Naive B cell (primary cell): Measurements from ENCODE around the gene ARHGAP32. TPM values are rescaled to one million over a fixed set of nuclear protein-coding genes. Genes with fewer than 3 reads are reported as not detected.

Experiments
- ATAC-seq, 2 donors: fragments of 150-1000 bp; cut with Tn5 transposase; 2 replicates each; pipeline ENCODE4 v1.10.0; 2021; ENCODE audit warnings: low read depth in 2 of 2, mild to moderate bottlenecking in 2 of 2, moderate library complexity in 2 of 2
- DNase-seq: peaks from one replicate; pipeline ENCODE4 v3.0.0; 2022
- H3K27ac Mint-ChIP-seq, 6 donors: one replicate each; pipeline ENCODE4 v1.8.0; 2020 to 2022; ENCODE audit warnings: mild to moderate bottlenecking in 6 of 6, mixed read lengths in 6 of 6, moderate library complexity in 5 of 6, inconsistent platforms in 2 of 6
- H3K27me3 Mint-ChIP-seq, 3 donors: one replicate each; pipeline ENCODE4 v1.8.0; 2021 to 2022; ENCODE audit warnings: mixed read lengths in 3 of 3, mild to moderate bottlenecking in 1 of 3
- H3K36me3 Mint-ChIP-seq, 2 donors: one replicate each; pipeline ENCODE4 v1.8.0; 2020 to 2022; ENCODE audit warnings: mixed read lengths in 2 of 2, inconsistent platforms in 1 of 2, mild to moderate bottlenecking in 1 of 2
- H3K4me1 Mint-ChIP-seq, 3 donors: one replicate each; pipeline ENCODE4 v1.8.0; 2020 to 2022; ENCODE audit warnings: mixed read lengths in 3 of 3, inconsistent platforms in 1 of 3, mild to moderate bottlenecking in 1 of 3, moderate library complexity in 1 of 3
- H3K4me3 Mint-ChIP-seq, 8 donors: one replicate each; pipeline ENCODE4 v1.8.0; 2020 to 2022; ENCODE audit warnings: mild to moderate bottlenecking in 8 of 8, mixed read lengths in 8 of 8, moderate library complexity in 8 of 8, inconsistent platforms in 2 of 8
- H3K9me3 Mint-ChIP-seq, 7 donors: one replicate each; pipeline ENCODE4 v1.8.0; 2020 to 2022; ENCODE audit warnings: mixed read lengths in 7 of 7, mild to moderate bottlenecking in 5 of 7, inconsistent platforms in 2 of 7, moderate library complexity in 1 of 7
- polyA plus RNA-seq, 6 donors: library from polyadenylated mRNA; unstranded; fragments of 300-500 nt; fragmentation: Illumina TruSeq; gene quantifications; one replicate each; pipeline ENCODE4 v1.2.3, GENCODE V29; 2021; ENCODE audit warnings: low read depth in 6 of 6

The ARHGAP32 gene
- polyA plus RNA-seq, 6 donors from 2014 or later: 0.91 to 5.0 (median 2.8) TPM

DNA sequence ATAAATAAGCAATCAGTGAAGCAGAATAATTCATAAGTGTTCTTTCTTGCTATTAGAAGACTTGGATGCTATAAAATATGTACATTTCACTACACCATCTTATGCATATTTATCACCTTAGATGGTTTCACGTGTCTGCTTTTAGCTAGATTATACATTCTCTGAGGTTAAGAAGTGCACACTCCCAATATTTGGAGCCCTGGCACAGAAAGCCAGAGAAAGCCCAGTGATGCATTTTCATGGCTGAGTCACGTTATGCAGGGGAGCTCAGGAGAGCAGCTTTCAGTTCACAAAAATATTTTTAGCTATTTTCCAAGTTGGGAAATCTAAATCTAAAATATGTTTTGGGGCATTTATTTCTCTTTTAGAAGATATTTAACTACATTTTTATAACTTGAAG is 244.4 kb downstream of the ARHGAP32 start:
- no peak overlapping the region for H3K4me3 Mint-ChIP-seq
- H3K9me3 Mint-ChIP-seq: no peaks in the 10 kb centered on the region
- ATAC-seq: no peak
- H3K27me3 Mint-ChIP-seq: peaks cover 48 to 58% (median 57%) of the 10 kb centered on the region in 3 donors
- H3K27ac Mint-ChIP-seq: no peak overlapping the region
- no peak for DNase-seq
- no peaks in the 10 kb centered on the region for H3K4me1 Mint-ChIP-seq
- H3K36me3 Mint-ChIP-seq: no peaks in the 10 kb centered on the region

DNA sequence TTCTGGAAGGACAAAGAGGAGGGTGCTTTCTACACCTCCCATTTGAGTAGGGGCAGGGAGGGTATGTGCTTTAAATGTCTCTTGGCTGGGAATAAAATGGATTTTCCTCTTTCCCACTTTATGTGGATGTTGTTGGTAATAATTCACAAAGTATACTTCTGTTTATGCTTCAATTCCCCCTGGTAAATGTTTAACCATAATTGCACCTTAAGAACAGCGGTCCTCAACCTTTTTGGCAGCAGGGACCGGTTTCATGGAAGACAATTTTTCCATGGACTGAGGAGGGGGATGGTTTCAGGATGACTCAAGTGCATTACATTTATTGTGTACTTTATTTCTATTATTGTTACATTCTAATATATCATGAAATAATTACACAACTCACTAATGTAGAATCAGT is 245.5 kb downstream of the ARHGAP32 start:
- H3K4me3 Mint-ChIP-seq: no peak overlapping the region
- no peak for DNase-seq
- H3K36me3 Mint-ChIP-seq: no peaks in the 10 kb centered on the region
- H3K9me3 Mint-ChIP-seq: no peaks in the 10 kb centered on the region
- no peaks in the 10 kb centered on the region for H3K4me1 Mint-ChIP-seq
- peaks cover 44 to 68% (median 67%) of the 10 kb centered on the region in 3 donors for H3K27me3 Mint-ChIP-seq
- no peak for ATAC-seq
- no peak overlapping the region for H3K27ac Mint-ChIP-seq

DNA sequence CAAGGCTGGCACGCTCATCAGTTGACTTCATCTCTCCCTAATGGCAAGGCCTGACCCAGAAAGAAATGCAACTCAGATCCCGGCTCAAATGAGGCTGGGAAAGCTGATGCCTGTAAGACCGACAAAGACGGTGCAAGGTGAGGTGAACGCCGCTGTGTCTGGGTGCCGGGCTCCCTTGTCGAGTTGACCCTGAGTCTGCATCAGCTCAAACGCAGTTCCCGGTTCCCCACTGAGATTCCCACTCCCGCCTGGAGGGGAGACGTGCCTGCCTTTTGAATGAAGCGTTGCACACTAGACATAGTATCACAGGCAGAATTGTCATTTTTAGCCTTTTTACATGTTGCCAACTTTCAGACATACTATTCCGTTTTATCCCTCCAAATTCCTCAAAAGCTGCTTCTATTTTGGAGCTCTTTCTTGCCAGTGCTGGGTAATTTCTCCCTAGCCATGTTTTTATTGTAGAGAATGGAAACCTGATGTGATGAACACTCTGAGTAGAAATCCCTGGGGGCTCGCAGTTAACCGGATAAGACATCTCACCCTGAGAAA is 248.6 kb downstream of the ARHGAP32 start:
- Mint-ChIP-seq H3K27me3 (peaks cover 41 to 76% (median 74%) of the 10 kb centered on the region in 3 donors), H3K27ac (no peak overlapping the region)

DNA sequence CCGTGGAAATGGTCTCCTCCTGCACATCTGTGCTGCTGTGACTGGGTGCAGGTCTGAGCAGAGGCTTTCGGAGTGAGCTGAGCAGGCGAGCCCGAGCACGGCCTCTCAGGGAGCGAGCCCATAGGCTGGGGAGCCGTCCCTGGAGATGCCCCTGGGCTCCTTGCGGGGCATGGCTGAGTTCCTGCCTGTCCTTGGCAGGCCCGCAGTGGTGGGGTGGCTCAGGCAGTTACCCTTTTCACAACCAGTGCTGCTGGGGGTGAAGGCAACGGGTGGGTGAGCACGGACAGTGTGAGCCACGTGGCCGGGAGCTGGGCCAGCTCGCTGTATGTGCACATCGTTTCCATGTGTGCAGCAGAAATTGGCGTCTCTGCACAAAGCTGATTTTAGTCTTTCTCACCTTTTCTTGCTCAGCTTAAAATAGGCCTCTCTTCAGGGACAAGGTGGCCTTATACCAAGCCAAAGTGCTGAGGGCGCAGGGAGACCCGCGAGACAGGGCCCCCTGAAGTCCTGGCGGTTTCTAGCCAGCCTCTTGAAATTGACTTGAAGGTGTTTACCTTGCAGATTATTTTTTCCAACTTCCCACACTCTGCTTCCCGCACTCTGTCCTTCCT is 249.2 kb downstream of the ARHGAP32 start, which contains the start of gene TP53AIP1:
Gene TP53AIP1 (minus strand): TSS at position 55 of the 611 bp plus-strand sequence. CDS start 5,053 bp downstream, outside the sequence.
- Mint-ChIP-seq H3K36me3 (no peaks in the 10 kb centered on the region), H3K9me3 (peaks cover 0 to 2% (median 0%) of the 10 kb centered on the region in 7 donors), H3K27ac (no peak within 1 kb of the TSS), H3K27me3 (peaks cover 38 to 74% (median 72%) of the 10 kb centered on the region in 3 donors), H3K4me3 (no peak within 1 kb of the TSS), H3K4me1 (no peaks in the 10 kb centered on the region)
- ATAC-seq (no peak), DNase-seq (no peak)

More for the DNA sequence above, 248.6 kb downstream of the ARHGAP32 start:
- DNase-seq (no peak), ATAC-seq (no peak)
- Mint-ChIP-seq H3K9me3 (peaks cover 0 to 2% (median 0%) of the 10 kb centered on the region in 7 donors), H3K36me3 (no peaks in the 10 kb centered on the region), H3K4me1 (no peaks in the 10 kb centered on the region), H3K4me3 (no peak overlapping the region)

DNA sequence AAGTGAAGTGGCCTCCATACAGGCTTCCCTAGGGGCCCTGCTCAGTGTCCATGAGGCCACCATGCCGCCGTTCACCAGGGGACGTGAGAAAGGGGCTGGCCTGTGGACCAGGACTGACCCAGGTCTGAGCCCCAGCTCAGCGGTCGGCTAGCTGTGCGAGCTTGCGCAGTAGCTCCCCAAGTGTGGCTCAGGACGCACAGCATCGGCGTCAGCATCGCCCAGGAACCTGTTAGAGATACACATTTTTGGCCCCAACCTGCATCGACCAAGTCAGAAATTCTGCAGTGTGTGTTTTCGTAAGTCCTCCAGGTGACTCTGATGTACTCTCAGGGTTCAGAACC is 249.9 kb downstream of the ARHGAP32 start:
- H3K27ac Mint-ChIP-seq: no peak overlapping the region
- no peaks in the 10 kb centered on the region for H3K36me3 Mint-ChIP-seq
- no peak for DNase-seq
- H3K27me3 Mint-ChIP-seq: peaks cover 31 to 74% (median 68%) of the 10 kb centered on the region in 3 donors
- no peaks in the 10 kb centered on the region for H3K4me1 Mint-ChIP-seq
- no peak for ATAC-seq
- H3K4me3 Mint-ChIP-seq: no peak overlapping the region
- peaks cover 0 to 2% (median 0%) of the 10 kb centered on the region in 7 donors for H3K9me3 Mint-ChIP-seq

DNA sequence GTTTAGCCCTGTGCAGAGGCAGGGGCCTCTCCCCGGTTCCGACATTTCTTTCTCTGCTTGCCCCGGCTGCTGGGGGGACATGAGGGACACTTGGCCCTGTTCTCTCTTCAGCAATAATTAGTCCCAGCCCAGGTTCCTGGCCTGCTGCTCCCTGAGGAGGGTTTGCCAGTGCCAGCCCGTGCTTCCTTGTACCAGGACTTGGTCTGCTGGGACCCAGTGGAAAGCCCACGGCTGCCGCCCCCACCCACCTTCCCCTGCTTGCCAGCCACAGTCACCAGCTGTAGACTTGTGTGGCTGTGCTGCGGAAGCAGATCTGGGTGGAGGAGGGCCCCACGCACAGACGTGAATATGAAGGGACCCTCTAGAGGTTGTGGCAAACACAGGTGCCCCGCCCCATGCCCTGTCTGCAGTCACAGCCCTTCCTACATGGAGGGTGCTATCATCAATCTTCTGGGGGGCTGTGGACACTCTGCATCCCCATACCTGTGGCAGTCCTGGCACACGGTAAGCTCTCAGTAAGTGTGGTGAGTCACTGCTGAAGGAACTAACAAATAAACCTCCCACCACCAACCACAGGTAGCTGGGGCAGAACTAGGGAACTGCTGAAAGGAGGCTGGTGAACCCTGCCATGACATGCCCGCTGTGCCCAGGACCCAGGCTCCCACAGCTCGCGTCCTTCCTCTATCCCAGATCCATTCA is 250.4 kb downstream of the ARHGAP32 start:
- no peak for DNase-seq
- peaks cover 0 to 2% (median 0%) of the 10 kb centered on the region in 7 donors for H3K9me3 Mint-ChIP-seq
- ATAC-seq: no peak
- peaks cover 29 to 70% (median 68%) of the 10 kb centered on the region in 3 donors for H3K27me3 Mint-ChIP-seq
- no peak overlapping the region for H3K27ac Mint-ChIP-seq
- H3K4me1 Mint-ChIP-seq: no peaks in the 10 kb centered on the region
- H3K4me3 Mint-ChIP-seq: no peak overlapping the region
- no peaks in the 10 kb centered on the region for H3K36me3 Mint-ChIP-seq

DNA sequence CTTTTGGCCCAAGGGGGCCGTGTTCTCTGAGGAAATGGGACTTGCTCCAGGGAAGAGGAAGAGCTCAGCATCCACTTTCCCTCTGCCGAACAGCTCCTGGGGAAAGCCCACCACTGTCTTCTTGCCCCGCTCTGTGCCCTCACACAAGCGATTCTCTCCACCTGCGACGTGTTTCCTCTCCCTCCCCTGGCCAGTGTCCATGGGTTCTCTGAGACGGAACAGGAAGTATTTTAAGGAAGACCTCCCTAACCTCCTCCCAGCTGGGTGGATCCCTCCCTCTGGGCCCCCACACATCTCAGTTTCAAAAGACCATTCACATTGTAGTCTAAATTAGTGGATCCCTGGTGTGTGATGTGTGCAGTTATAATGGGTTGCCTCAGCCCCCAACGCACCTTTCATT is 251.0 kb downstream of the ARHGAP32 start:
- no peak overlapping the region for H3K27ac Mint-ChIP-seq

DNA sequence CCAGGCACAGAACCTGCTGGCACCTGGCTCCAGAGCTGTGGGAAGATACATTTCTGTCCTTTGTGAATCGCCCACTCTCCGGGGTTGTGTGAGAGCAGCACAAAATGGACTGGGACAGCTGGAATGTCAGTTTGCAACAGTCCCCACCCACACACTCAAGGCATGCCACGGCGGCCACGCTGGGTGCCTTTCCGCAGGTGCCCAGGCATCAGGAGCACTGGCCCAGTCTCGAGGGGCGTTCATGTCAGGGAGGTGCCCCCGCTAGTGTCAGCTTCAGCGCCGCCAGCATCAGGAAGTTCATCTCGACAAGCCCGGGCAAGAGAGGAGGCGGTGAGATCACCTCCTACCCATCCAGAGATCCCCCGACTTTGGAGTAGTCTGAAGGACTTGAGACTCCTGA is 251.5 kb downstream of the ARHGAP32 start:
- H3K4me3 Mint-ChIP-seq: no peak overlapping the region
- H3K27me3 Mint-ChIP-seq: peaks cover 25 to 66% (median 61%) of the 10 kb centered on the region in 3 donors
- peaks cover 0 to 2% (median 0%) of the 10 kb centered on the region in 7 donors for H3K9me3 Mint-ChIP-seq
- no peak overlapping the region for H3K27ac Mint-ChIP-seq
- no peak for ATAC-seq
- no peaks in the 10 kb centered on the region for H3K4me1 Mint-ChIP-seq
- no peaks in the 10 kb centered on the region for H3K36me3 Mint-ChIP-seq
- no peak for DNase-seq

More for the DNA sequence above, 251.0 kb downstream of the ARHGAP32 start:
- ATAC-seq: no peak
- Mint-ChIP-seq H3K4me3 (no peak overlapping the region), H3K4me1 (no peaks in the 10 kb centered on the region), H3K36me3 (no peaks in the 10 kb centered on the region), H3K27me3 (peaks cover 25 to 68% (median 64%) of the 10 kb centered on the region in 3 donors), H3K9me3 (peaks cover 0 to 2% (median 0%) of the 10 kb centered on the region in 7 donors)
- DNase-seq: no peak

DNA sequence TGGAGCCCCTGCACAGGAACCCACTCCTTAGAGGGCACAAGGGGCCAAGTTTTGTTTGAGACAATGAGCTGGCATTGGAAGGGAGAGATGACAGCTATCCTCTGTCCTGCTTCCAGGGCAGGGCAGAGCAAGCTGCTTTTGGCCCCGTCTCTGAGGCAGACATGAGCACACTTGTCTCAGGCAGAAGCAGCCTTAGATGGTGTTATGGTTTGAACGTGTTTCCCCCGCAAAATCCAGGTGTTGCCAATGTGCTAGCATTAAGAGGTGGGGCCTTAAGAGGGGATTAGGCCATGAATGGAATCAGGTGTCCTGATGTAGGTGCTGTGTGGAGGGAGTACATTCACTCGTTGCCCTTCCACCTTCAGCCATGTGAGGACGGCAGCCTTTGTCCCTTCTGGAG is 252.0 kb downstream of the ARHGAP32 start:
- DNase-seq: no peak
- peaks cover 0 to 2% (median 0%) of the 10 kb centered on the region in 7 donors for H3K9me3 Mint-ChIP-seq
- no peak for ATAC-seq
- no peak overlapping the region for H3K4me3 Mint-ChIP-seq
- no peak overlapping the region for H3K27ac Mint-ChIP-seq
- no peaks in the 10 kb centered on the region for H3K4me1 Mint-ChIP-seq
- H3K27me3 Mint-ChIP-seq: peaks cover 25 to 61% (median 56%) of the 10 kb centered on the region in 3 donors
- H3K36me3 Mint-ChIP-seq: no peaks in the 10 kb centered on the region

DNA sequence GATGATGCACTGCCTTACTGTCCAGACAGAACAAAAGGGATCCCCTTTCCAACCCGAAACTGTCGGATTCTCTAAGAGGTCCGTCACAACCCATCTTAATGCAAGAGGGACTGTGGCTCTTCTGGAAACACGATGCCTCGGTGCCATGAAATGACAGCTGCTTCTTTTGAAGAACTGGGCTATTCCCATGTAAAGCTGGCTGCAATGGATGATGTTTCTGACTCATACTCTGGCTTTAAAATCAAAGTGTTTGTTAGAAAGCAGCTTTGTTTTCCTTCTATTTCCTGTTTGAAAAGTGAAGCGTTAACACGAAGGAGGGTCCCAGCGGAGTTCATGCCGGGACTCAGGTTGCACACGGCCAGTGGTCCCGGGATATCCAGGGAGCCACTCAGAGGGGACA is 252.5 kb downstream of the ARHGAP32 start:
- DNase-seq: no peak
- Mint-ChIP-seq H3K4me1 (no peaks in the 10 kb centered on the region), H3K27me3 (peaks cover 20 to 56% (median 50%) of the 10 kb centered on the region in 3 donors), H3K9me3 (peaks cover 0 to 2% (median 0%) of the 10 kb centered on the region in 7 donors), H3K4me3 (no peak overlapping the region), H3K27ac (no peak overlapping the region), H3K36me3 (no peaks in the 10 kb centered on the region)
- ATAC-seq: no peak

DNA sequence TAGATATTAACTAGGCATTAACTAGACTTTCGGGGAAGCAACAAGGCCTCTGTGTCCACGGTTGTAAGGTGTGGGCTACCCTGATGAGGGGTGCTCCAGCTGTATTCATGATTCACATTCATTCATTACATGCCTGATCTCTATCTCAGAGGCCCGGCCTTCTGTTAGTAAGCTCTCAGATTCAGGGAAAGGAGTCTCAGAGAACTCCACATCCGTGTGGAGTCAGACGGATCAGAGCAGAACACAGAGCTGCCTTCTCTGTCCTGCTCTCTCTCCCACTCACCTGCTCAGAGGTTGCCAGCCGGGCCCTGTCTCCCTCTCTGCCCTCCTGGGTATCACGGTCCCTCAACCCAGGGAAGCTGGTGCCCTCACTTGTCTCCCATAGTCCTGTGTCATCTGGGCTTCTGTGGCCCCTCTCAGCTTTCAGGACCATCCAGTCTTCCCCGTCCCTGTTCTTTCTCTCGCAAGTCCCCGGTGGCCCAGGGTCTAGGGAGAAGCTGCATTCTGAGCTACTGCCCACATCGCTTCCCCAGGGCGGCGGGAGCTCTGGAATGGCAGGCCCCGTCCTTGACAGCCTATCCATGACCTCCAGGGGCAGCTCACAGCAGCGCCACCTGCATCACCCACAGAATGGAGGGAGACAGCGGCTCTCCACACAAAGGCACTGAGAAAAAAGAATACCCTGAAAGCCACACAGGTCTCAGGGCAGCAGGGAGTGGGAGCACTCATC is 253.8 kb downstream of the ARHGAP32 start:
- Mint-ChIP-seq H3K27me3 (peaks cover 11 to 56% (median 51%) of the 10 kb centered on the region in 3 donors), H3K4me3 (no peak overlapping the region), H3K9me3 (peaks cover 0 to 6% (median 5%) of the 10 kb centered on the region in 7 donors), H3K4me1 (no peaks in the 10 kb centered on the region), H3K36me3 (peaks cover 0 to 9% of the 10 kb centered on the region in 2 donors), H3K27ac (no peak overlapping the region)
- no peak for ATAC-seq
- no peak for DNase-seq

DNA sequence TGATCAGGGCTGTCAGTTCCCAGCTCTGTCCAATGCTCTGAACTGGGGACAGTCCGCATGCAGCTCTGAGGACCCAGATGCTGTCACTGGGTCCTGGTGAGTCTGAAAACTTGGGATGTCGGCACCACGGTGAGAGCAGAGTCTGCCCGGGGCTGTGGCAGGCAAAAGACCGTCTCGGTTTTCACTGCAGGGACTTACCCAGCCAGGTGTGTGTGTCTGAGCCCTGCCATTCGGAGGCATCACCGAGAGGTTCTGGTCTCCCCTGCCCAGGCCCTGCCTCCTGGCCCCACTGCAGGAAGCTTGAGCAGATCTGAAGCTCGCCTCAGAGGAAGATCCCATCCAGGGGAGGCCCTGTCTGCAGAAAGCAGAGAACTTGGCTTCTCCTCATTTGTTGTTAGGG is 254.6 kb downstream of the ARHGAP32 start:
- Mint-ChIP-seq H3K27me3 (peaks cover 8 to 48% (median 44%) of the 10 kb centered on the region in 3 donors), H3K4me1 (no peaks in the 10 kb centered on the region), H3K9me3 (peaks cover 0 to 6% (median 5%) of the 10 kb centered on the region in 7 donors), H3K4me3 (no peak overlapping the region), H3K36me3 (peaks cover 0 to 9% of the 10 kb centered on the region in 2 donors), H3K27ac (no peak overlapping the region)
- ATAC-seq: no peak
- no peak for DNase-seq

DNA sequence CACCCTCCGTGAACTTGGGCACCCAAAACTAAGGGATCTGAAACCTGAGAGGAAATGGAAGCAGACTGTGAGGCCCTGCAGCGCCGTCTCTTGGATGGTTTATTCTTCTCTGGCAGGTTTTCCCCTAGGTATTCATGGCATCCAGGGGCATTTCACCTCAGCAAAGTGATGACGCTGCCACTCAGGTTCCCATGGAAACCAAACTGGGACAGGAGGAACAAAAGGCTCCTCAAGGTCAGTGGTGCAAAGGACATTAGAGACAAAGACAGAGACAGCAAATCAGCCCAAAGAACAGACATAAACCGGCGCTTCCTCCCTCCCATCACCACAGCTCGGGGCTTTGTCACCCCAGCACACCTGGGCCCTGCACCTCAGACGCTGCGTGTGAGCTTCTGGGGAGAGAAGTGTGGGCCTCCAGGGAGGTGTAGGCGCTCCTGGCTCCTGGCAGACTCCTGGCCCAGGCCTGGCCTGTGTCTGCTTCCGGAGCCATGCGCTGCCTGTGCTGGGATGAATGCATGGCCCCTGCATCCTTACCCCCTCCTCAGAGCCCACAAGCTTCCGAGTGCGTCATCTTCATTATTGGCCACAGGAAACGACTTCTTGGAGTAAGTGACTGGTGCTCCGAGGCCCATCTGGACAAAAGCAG is 255.4 kb downstream of the ARHGAP32 start:
- peaks cover 0 to 9% of the 10 kb centered on the region in 2 donors for H3K36me3 Mint-ChIP-seq
- no peak overlapping the region for H3K4me3 Mint-ChIP-seq
- no peak overlapping the region for H3K27ac Mint-ChIP-seq
- DNase-seq (no peak), ATAC-seq (no peak)
- H3K27me3 Mint-ChIP-seq: peaks cover 13 to 44% (median 37%) of the 10 kb centered on the region in 3 donors
- no peaks in the 10 kb centered on the region for H3K4me1 Mint-ChIP-seq
- peaks cover 0 to 6% (median 5%) of the 10 kb centered on the region in 7 donors for H3K9me3 Mint-ChIP-seq
